Activated CD4-positive, CD25-positive, alpha-beta regulatory T cell treated with anti-CD3 and anti-CD28 coated beads, Interleukin-2, amount 50 U/mL, for 72 hours (primary cell): Measurements from ENCODE around the gene FGR.
A peak's percentile ranks its signal among the peaks of the same experiment; 100 is the strongest.

Experiments used
- DNase-seq: peaks from one replicate; pipeline ENCODE4 v3.0.0; 2021

Gene FGR

GRCh38 chr1:27615346-27616192 lies 19.4 kb downstream of the FGR start:
- no peak for DNase-seq

GRCh38 chr1:27614625-27615344 lies 20.2 kb downstream of the FGR start:
- DNase-seq = no peak

- no peak for DNase-seq
These were observed 20.9 kb downstream of the FGR start for GRCh38 chr1:27614043-27614624.

- DNase-seq = no peak
These were observed 22.3 kb downstream of the FGR start for GRCh38 chr1:27612718-27613117.

GRCh38 chr1:27611450-27611849 lies 23.5 kb downstream of the FGR start:
- no peak for DNase-seq

- DNase-seq = no peak
These were observed 25.3 kb downstream of the FGR start for GRCh38 chr1:27609618-27610240.

GRCh38 chr1:27609210-27609555 lies 25.8 kb downstream of the FGR start:
- DNase-seq = no peak

- DNase-seq = no peak
These were observed 27.7 kb downstream of the FGR start for GRCh38 chr1:27607239-27607804.

GRCh38 chr1:27606708-27607238 lies 28.2 kb downstream of the FGR start:
- no peak for DNase-seq

GRCh38 chr1:27605796-27606707 lies 28.9 kb downstream of the FGR start:
- peak; percentile 53 for DNase-seq

- no peak for DNase-seq
These were observed 29.7 kb downstream of the FGR start for GRCh38 chr1:27605300-27605766.

- DNase-seq = no peak
These were observed 30.2 kb downstream of the FGR start for GRCh38 chr1:27604579-27605299.

- peak; percentile 92 for DNase-seq
These were observed 31.1 kb downstream of the FGR start, which contains the start of gene AHDC1 for GRCh38 chr1:27603681-27604578. Gene AHDC1 (minus strand): TSS chr1:27604144. CDS start chr1:27552115, 52,029 bp downstream.

GRCh38 chr1:27603309-27603680 lies 31.7 kb downstream of the FGR start:
- DNase-seq = peak; percentile 49

GRCh38 chr1:27602462-27603308 lies 32.3 kb downstream of the FGR start:
- no peak for DNase-seq

- no peak for DNase-seq
These were observed 33.1 kb downstream of the FGR start for GRCh38 chr1:27601771-27602461.

- no peak for DNase-seq
These were observed 33.6 kb downstream of the FGR start for GRCh38 chr1:27601321-27601770.
